HG03432 (cell line): ENCODE measurements around the gene SIGLEC8.
"Not testable (repeated sequence)": the region's sequence is repeated elsewhere in the genome, so short reads cannot be mapped to it uniquely, and the experiment has no call there.

Experiments used
- ATAC-seq: cut with Tn5 transposase; IDR thresholded peaks from one replicate; pipeline ENCODE4 v1.9.1; 2021; ENCODE audit warnings: mild to moderate bottlenecking, moderate library complexity; ENCODE audit not compliant: unreplicated experiment

SIGLEC8 gene

GRCh38 chr19:51458051-51458645 is at the start of gene SIGLEC8:
SIGLEC8 (minus strand) TSS chr19:51458454; CDS start chr19:51458387, 67 bp downstream.
- no peak for ATAC-seq

- no peak for ATAC-seq
Observed at GRCh38 chr19:51507640-51508058, 49.4 kb upstream of the SIGLEC8 start.

- ATAC-seq, result no peak
Observed at GRCh38 chr19:51507192-51507591, 48.9 kb upstream of the SIGLEC8 start.

GRCh38 chr19:51505904-51506303 is 47.6 kb upstream of the SIGLEC8 start:
- no peak for ATAC-seq

- ATAC-seq, result no peak
Observed at GRCh38 chr19:51503896-51504295, 45.6 kb upstream of the SIGLEC8 start.

GRCh38 chr19:51503286-51503817 is 45.1 kb upstream of the SIGLEC8 start:
- no peak for ATAC-seq

GRCh38 chr19:51501594-51502263 is 43.5 kb upstream of the SIGLEC8 start, which contains the start of gene SIGLEC12:
SIGLEC12 (minus strand) TSS chr19:51501800; CDS start chr19:51501733, 67 bp downstream.
- ATAC-seq, result no peak

- ATAC-seq, result not testable (repeated sequence)
Observed at GRCh38 chr19:51500931-51501330, 42.7 kb upstream of the SIGLEC8 start.

GRCh38 chr19:51497666-51498065 is 39.4 kb upstream of the SIGLEC8 start:
- no peak for ATAC-seq

GRCh38 chr19:51493776-51494175 is 35.5 kb upstream of the SIGLEC8 start:
- no peak for ATAC-seq

- no peak for ATAC-seq
Observed at GRCh38 chr19:51491586-51491985, 33.3 kb upstream of the SIGLEC8 start.

GRCh38 chr19:51490676-51491075 is 32.4 kb upstream of the SIGLEC8 start:
- ATAC-seq, result no peak

- ATAC-seq, result no peak
Observed at GRCh38 chr19:51489113-51489512, 30.9 kb upstream of the SIGLEC8 start.

- no peak for ATAC-seq
Observed at GRCh38 chr19:51488491-51488890, 30.2 kb upstream of the SIGLEC8 start.

GRCh38 chr19:51485960-51486660 is 27.9 kb upstream of the SIGLEC8 start:
- ATAC-seq, result no peak

GRCh38 chr19:51480590-51480989 is 22.3 kb upstream of the SIGLEC8 start:
- ATAC-seq, result no peak

GRCh38 chr19:51479531-51480331 is 21.5 kb upstream of the SIGLEC8 start:
- no peak for ATAC-seq

- no peak for ATAC-seq
Observed at GRCh38 chr19:51478381-51479234, 20.4 kb upstream of the SIGLEC8 start, which contains the start of gene CEACAM18. CEACAM18 (plus strand) TSS chr19:51478539.

- ATAC-seq, result no peak
Observed at GRCh38 chr19:51477344-51477743, 19.1 kb upstream of the SIGLEC8 start.

- ATAC-seq, result no peak
Observed at GRCh38 chr19:51476164-51476563, 17.9 kb upstream of the SIGLEC8 start.
